SHP77 (cell line): ENCODE measurements around the gene RIPPLY3.
A peak's percentile ranks its signal among the peaks of the same experiment; 100 is the strongest.
"Not testable (repeated sequence)": the region's sequence is repeated elsewhere in the genome, so short reads cannot be mapped to it uniquely, and the experiment has no call there.

ENCODE experiments used
- DNase-seq, 2 experiments: peaks; one replicate each; lab custom pipeline; 2025; lab: John Stamatoyannopoulos, UW

The RIPPLY3 gene

GRCh38 chr21:37017951-37018679, 11.6 kb downstream of the RIPPLY3 start:
- no peak for DNase-seq

GRCh38 chr21:37026499-37026898, 20.0 kb downstream of the RIPPLY3 start:
- no peak for DNase-seq

DNA sequence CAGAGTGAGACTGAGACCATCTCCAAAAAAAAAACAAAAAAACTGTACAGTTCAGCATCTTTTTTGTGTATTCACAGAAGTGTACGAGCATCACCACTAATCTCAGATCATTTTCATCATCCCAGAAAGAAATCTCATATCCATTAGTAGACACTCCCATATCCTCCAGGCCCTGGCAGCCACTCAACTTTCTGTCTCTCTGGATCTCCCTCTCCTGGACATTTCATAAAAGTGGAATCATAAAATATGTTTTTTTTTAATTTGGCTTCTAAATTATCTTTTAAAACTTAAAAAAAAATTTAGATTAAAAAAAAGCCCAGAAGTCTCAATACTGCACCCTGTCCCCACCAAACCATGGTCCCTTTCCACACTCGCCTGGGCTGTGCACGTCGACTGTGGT, 22.1 kb downstream of the RIPPLY3 start:
- no peak for DNase-seq

DNA sequence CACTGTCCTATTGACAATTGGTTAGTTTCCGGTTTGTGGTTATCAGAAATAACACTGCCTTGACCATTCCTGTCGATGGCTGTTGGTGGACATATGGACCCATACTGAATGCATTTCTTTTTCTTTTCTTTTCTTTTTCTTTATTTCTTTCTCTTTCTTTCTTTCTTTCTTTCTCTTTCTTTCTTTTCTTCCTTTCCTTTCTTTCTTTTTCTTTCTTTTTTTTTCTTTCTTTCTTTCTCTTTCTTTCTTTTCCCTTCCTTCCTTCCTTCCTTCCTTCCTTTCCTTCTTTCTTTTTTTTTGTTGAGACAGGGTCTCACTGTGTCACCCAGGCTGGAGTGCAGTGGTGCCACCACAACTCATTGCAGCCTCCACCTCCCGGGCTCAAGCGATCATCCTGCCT, 24.4 kb downstream of the RIPPLY3 start:
- DNase-seq, result no peak

DNA sequence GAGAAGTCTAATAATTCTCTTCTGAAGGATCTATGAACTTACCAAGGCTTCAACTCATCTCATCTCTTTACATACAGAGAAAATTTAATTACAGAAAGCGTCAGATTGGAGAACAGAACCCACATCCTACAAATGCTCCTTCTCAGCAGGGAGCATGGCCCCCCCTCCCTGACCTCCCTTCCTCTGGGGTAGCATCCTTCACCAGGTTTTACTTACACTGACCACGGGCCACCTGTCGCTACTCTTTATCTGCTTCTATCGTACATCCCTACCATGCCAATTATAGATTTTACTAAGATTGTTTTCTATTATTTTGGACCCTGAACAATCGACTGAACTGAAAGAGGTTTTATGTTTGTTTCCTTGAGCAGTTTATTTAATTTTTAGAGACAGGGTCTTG, 25.8 kb downstream of the RIPPLY3 start:
- no peak for DNase-seq

- DNase-seq, result no peak
Observed at GRCh38 chr21:37032877-37033471, 26.5 kb downstream of the RIPPLY3 start.

- DNase-seq, result not testable (repeated sequence)
Observed at GRCh38 chr21:37034394-37034793, 27.9 kb downstream of the RIPPLY3 start.

GRCh38 chr21:37036177-37036576, 29.7 kb downstream of the RIPPLY3 start:
- no peak for DNase-seq

GRCh38 chr21:37039411-37040075, 33.0 kb downstream of the RIPPLY3 start:
- DNase-seq, result no peak

DNA sequence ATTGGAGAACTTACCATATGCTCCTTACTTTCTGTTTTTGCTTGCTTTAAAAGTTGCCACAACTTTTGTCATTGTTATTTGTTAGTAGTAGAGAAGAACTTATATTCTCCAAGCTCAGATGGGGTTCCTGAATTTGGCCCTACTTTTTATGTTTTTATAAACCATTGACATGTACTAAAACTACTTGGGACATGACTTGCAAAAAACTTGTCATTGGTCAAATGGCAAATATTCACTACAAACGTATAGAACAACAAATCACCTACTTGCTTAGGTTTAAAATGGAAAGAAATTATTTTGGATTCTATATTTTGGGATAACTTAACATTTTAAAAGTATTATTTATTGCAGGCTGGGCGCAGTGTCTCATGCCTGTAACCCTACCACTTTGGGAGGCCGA, 33.7 kb downstream of the RIPPLY3 start:
- no peak for DNase-seq

DNA sequence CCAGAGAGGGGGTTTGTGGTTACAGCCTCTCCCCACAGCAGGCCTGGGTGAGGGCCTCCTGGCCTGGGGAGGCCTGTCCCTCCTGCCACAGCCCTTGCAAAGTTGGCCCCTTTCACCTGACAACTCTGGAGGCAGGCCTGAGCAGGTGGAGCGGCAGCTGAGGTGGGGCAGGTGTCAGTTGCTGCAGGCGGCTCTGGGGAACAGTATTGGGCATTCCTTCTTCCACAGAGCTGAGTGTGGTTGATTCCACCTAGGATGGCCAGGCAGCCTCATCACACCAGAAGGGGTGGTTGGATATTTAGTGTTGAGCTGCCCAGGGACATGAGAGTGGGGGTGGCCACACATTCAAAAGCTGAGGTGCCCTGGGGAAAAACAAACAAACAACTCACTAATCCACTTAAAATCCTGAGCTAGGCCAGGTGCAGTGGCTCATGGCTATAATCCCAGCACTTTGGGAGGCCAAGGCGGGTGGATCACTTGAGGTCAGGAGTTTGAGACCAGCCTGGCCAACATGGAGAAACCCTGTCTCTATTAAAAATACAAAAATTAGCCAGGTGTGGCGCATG, 35.3 kb downstream of the RIPPLY3 start:
- peak; percentile 12 to 32 for DNase-seq

GRCh38 chr21:37043818-37044217, 37.3 kb downstream of the RIPPLY3 start:
- DNase-seq, result no peak

GRCh38 chr21:37044643-37045042, 38.1 kb downstream of the RIPPLY3 start:
- DNase-seq, result no peak

GRCh38 chr21:37045149-37045548, 38.6 kb downstream of the RIPPLY3 start:
- no peak for DNase-seq

DNA sequence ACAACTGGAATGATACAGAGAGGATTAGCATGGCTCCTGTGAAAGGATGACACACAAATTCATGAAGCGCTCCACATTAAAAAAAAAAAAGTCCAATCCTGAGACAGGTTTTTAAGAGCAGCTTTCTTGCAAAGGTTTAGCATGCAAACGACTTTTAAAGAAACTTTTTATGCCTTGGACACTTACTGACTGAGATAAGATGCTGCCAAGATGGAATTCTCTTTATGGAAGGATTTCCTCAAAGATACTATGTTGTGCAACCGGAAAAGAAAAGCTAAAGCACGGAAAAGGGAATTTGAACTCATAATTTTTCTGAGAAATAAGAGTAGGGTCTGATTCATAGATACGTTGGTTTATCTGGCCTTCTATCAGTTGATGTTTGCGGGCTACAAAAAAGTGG, 39.1 kb downstream of the RIPPLY3 start:
- DNase-seq, result no peak

- no peak for DNase-seq
Observed at GRCh38 chr21:37047079-37047478, 40.6 kb downstream of the RIPPLY3 start.

DNA sequence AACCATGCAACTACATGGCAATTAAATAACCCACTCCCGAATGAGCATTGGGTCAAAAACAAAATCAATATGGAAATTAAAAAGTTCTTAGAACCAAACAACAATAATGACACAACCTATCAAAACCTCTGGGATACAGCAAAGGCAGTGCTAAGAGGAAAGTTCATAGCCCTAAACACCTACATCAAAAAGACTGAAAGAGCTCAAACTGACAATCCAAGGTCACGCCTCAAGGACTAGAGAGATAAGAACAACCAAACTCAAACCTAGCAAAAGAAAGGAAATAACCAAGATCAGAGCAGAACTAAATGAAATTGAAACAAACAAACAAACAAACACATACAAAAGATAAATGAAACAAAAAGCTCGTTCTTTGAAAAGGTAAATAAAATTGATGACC, 43.2 kb downstream of the RIPPLY3 start:
- DNase-seq, result not testable (repeated sequence)

DNA sequence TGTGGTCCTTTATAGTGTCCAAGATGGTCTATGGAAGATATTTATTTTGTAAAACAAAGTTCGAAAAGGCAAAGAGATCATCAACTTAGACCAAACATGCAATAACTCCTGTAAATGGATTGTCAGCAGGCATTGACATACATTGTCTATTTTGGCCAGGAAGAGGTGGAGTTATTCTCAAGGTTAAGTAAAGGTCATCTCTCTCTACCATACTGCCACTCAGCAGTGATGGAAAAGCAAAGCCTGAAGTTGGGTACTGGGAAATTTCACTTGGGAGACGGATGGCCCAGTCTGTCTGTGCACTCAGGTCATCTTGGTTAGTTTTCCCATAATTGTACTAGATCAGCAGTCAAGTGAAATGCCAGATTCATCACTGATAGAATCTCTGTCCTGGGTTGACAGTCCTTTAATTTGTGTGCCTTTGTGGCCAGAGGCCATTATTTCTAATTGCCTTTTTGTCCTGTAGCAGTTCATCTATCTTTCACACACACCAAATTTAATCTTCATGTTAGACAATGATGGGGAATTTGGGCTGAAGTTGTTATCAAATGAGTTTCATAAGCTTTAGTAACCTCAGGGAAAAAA, 48.9 kb downstream of the RIPPLY3 start:
- DNase-seq, result no peak

DNA sequence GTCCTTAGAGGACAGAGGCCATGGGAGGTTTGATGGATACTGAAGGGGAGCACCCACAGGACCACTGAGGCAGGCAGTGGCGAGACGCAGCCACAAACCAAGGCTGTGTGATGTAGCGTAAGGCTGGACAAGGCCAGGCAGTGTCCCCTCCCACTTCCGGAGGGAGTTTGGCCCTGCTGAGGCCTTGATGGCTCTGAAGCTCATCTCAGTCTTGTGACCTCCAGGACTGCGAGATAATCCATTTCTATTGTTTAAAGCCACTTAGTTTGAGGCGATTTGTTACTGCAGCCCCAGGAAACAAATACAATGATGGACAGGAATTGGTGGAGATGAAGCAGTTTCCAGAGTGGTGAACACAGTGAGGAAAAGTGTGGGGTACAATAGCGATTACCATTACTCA, 51.1 kb downstream of the RIPPLY3 start:
- DNase-seq, result no peak

- no peak for DNase-seq
Observed at GRCh38 chr21:37058261-37058660, 51.8 kb downstream of the RIPPLY3 start.

- no peak for DNase-seq
Observed at GRCh38 chr21:37059181-37059580, 52.7 kb downstream of the RIPPLY3 start.

- peak; percentile 96 to 98 for DNase-seq
Observed at GRCh38 chr21:37060296-37060695, 53.8 kb downstream of the RIPPLY3 start.
